GM20431 (cell line): ENCODE results near the gene RAB23.

Experiments used
- in situ Hi-C: fragments of 300-500 bp; cut with MseI, MboI; formaldehyde crosslinking; loops from one replicate; pipeline ENCODE4 v1.15.0; 2020; ENCODE audit warnings: low sequenced_read_pairs; ENCODE audit not compliant: unreplicated experiment

Gene RAB23

DNA sequence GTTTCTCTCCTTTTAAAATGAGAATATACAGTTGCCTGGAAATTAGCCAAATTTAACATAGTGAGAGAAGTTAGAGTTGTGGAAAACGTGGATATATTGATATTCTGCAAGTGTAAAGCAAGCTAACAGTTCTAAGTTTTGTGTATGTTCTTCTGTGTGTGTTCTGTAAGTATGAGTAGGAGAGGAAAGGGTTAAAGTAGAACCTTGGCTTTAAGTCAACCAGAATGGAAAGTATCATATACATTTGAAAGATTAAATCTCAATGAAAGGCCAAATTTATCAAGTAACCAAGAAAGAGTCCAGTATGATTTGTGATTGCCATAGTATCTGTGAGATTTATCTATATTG, 80.0 kb downstream of the RAB23 start:
- in situ Hi-C loops: no loop called here

DNA sequence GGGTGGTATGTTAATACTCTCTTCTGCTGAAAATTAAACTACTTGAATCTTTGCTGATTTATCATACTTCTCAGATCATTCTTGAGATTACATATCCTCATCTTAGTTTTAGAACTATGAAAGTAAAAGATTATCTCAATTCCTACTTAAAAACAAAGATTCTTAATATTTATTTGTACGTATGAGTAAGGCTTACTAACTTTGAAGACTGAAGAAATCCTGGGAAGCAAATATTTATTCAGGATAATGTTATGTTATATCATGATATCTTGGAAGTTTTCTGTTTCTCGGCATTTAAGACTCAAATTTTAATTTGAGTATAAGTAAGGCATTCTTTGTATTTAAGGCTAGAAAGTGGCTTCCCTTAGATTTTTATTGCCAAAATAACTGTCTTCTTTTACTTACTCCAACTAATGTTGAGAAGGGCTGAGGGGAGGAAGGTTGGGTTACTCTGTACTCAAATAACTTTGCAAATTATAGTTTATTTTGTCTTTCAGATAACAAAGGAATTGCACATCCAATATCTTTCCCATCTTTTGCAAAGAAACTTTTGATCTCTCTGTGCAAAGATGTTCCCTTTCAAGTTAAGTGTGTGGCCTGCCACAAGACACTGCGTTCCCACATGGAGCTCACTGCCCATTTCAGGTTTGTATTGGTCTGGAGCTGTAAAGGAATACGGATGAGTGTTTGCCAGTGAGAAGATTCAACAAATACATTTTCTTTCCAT, 80.5 kb downstream of the RAB23 start:
- in situ Hi-C loops: no loop called here

DNA sequence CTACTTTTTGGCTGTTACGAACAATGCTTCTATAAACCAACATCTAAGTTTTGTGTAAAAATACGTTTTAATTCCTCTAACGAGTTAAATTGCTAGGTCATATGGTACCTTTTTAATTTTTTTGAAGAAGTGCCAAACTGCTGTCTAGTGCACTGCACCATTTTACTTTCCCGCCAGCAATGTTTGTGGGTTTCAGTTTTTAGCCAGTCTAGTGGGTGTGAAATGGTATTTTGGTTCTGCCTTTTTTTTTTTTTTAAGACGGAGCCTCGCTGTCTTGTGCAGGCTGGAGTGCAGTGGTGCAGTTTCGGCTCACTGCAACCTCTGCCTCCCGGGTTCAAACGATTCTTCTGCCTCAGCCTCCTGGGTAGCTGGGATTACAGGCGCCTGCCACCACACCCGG, 84.1 kb downstream of the RAB23 start:
- in situ Hi-C loops: no loop called here

DNA sequence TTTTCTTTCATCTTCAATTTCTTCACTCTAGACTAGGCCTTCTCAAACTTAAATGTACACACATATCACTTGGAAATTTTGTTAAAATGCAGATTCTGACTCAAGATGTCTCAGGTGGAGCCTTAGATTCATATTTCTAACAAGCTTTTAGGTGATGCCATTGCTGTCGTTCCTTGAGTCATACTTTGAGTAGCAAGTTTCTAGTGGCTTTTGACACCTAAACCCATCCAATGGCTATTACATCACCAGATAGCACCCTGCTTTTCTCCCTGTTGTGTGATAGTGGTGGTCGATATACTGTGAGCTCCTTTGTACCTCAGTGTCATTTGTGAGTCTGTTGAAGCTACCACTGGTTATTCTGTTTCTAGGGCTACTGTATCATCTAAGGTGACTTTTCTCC, 84.8 kb downstream of the RAB23 start:
- in situ Hi-C loops: no loop called here
